Measurements from ENCODE around the gene MRPL10.

The MRPL10 gene

GRCh38 chr17:47839071-47839470 lies 7.7 kb upstream of the MRPL10 start:
- DNase-seq, result no peak

DNA sequence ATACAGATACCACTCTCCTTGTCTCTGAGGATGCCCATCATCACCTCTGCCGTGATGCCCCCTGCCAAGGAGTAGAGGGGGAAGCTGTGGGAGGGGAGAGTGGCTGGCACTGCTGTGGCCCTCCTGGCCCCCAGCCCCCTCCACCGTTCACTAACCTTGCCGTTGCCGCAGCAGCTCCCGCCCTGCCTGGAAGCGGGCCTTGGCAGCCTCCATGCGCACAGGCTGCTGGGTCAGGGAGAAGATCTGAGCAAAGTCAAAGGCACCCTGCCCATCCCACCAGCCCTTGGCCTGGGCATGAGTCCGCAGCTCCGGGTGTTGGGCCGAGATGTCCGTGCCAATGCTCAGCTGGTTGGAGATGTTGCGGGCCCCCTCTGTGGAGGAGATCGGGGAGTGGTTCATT lies 7.3 kb upstream of the MRPL10 start:
- DNase-seq, result no peak

- no peak for DNase-seq
Observed at GRCh38 chr17:47837401-47838039, 6.2 kb upstream of the MRPL10 start.

DNA sequence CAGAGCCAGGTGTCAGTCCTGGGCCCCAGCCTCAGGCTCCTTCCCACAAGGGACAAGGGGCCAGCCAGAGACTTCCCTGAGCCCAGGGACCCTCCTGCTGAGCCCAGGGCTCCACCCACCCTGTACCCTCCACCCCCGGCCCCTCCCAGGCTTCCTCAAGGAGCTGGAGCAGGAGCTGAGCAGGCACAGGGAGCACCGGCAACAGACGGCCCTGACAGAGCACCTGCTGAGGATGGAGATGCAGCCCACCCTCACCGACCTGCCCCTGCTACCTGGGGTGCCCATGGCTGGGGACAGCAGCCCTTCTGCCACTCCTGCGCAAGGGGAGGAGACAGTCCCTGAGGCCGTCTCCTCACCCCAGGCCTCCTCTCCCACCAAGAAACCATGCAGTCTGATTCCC lies 5.3 kb upstream of the MRPL10 start:
- DNase-seq, result no peak

DNA sequence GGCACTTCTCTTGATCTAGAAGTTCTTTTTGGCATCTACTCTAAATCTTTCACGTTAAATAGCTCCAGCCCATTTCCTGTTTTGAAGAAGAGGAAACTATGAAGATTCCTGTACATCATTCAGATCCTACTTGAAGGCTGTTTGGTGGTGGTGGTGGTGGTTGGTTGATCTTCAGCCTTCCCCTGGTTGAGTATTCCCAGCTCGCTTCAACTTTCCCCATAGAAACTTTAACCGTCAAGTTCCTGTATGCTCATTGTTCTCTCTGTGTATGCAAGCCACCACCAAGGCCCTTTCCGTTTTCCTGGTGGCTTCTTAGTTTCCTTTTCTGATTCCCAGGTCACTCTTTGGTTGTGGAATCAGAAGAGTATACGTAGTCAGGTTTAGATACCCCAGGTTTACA lies 3.4 kb upstream of the MRPL10 start:
- no peak for DNase-seq

- DNase-seq, result no peak
Observed at GRCh38 chr17:47831934-47832327, 590 bp upstream of the MRPL10 start.

DNA sequence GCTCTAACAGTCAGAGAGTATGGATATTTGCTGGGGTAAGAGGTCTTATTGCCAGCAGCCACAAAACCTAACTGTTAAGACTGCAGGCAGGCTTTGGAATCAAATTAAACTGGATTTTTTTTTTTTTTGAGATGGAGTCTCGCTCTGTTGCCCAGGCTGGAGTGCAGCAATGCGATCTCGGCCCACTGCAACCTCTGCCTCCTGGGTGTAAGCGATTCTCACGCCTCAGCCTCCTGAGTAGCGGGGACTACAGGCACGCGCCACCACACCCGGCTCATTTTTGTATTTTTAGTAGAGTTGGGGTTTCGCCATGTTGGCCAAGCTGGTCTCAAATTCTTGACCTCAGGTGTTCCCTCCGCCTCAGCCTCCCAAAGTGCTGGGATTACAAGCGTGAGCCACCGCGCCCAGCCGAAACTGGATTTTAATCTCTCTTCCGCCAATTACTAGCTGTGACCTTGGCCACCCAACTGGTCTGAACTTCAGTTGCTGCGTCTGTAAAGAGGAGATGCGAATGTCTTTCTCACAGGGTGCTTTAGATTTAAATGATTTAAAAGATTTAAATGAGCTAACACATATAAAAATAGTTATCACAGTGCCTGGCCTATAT lies 842 bp downstream of the MRPL10 start:
- DNase-seq, result no peak

- no peak for DNase-seq
Observed at GRCh38 chr17:47829870-47830269, 1.5 kb downstream of the MRPL10 start.

GRCh38 chr17:47823519-47823918 lies 7.8 kb downstream of the MRPL10 start:
- DNase-seq, result no peak

DNA sequence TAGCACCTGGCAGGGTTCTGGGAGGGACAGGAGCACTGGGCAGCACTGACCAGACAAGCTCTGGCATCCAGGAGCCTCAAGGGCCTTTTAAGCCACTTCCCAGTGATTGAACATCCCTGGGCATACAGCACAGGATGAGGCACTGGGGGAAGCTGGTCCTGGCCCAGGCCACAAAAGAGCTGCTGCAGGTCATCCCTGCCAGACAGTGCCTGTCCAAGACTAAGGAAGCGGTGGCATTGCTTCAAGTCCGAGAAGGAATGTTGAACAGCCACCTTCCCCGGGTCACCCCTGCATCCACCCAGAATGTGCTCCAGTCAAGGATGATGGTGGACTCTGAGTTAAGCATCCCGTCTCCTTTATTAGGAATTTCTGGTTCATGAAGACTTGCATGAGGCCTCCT lies 8.6 kb downstream of the MRPL10 start:
- DNase-seq, result no peak

GRCh38 chr17:47821424-47822391 lies 9.6 kb downstream of the MRPL10 start, which contains the start of gene OSBPL7:
TSS of gene OSBPL7 (minus strand) at chr17:47821794. CDS start at chr17:47820278, 1,516 bp downstream.
- DNase-seq, result peak; percentile 47

GRCh38 chr17:47821031-47821423 lies 10.3 kb downstream of the MRPL10 start:
- DNase-seq, result no peak

GRCh38 chr17:47820033-47820789 lies 11.1 kb downstream of the MRPL10 start:
- DNase-seq, result no peak

GRCh38 chr17:47819475-47819874 lies 11.9 kb downstream of the MRPL10 start:
- no peak for DNase-seq

DNA sequence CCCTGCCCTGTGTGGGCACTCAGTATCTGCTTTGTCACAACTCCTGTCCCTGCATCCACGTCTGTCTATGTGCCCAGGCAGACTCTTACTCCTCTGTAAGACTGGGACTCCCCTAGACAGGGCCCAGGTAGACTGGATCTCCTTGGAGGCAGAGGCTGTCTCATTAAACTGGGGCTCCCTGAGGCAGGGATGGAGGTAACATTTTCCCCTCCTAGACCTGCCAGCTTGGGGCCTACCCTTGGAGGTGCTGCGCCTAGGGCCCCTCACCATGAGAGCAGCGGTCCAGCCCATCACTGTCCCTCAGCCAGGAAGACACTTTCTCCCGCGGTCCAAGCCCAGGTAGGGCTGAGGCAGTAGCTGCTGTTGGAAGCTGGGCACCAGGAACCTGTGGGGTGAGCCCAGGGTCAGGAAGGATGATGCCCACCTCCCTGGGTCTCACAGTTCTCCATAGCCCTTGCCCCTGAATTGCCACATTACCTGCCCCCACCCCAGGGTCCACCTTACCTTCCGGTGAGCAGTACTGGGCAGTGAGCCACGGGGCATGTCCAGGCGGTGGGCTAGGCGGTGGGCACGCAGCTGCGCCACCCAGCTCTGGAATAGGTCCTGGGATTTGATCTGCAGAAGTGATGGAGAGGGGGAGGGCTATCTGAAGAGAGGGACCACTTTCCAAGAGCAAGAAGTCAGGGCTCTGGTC lies 13.2 kb downstream of the MRPL10 start:
- no peak for DNase-seq

DNA sequence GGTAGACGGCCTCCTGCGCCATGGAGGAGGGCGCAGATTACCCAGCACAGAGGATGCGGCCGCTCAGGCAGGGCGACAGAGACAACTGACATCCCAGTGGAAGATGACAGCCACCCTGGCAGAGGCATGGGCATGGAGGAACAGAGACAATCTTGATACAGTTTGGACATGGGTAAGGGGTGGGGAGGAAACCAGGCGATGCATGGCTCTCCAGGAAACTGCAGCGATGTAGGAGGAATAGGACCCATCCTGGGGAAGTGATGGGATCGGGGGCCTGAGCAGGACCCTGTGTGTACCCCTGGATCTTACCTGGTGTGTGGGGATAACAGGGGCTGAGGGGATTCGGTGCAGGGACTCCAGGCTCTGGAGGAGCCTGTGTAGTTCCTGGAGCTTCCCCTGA lies 14.4 kb downstream of the MRPL10 start:
- no peak for DNase-seq

- no peak for DNase-seq
Observed at GRCh38 chr17:47816111-47816735, 15.1 kb downstream of the MRPL10 start.

DNA sequence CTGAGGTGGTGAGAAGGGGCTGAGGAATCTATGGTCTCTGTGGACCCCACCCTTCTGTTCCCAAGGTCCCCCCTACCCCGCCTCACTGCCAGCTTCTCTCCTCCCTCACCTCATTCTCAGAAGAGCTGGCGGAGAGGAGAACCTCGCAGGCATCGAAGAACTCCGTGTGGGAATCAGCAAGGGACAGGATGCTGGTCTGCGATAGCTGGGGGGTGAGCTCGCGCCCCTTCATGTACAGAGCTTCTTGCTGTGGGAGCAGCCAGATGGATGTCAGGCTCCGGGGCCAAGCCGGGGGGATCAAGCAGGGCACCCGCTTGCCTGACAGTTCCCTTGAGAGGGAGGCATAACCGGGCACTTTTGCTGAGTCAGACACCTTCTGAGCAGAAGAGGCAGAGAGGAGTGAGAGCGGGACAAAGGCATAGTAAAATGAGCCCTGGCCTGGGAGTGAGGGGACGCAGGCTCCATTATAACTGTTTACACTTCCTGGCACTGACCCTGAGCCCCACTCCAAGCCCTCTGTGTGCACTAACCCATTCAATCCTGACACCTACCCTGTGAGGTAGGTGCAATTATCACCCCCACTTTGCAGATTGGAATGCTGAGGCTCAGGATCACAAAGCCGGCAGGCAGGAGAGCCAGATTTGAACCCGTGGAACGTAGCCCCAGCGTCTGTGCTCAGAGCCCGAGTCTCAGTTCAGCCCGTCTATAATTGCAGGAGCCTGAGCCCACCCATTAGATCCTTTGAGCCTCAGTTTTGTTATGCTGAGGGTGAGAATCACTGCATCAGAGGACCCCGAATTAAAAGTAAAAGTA lies 16.0 kb downstream of the MRPL10 start:
- DNase-seq, result no peak

DNA sequence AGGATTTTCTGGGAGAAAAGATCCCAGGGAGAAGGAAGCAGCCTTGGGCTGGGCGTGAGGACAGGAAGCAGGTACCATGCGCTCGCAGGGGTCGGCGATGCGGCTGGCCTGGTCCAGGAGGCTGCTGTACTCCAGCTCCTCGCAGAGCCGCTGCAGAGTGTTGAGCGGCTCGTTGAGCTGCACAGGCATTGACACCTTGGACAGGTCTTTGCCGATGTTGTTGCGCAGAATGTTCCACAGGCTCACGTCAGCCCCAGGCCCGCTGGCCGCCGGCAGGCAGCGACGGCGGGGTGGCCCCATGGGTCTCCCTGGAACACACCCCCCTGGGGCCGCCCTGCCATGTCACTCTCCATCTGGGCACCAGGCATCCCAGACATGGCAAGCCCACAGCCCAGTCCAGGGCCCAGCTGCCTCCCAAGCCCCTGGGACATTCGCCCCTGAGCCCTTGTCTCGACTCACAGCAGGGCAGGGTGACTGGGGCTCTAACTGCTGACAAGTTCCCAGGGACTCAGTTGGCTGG lies 17.8 kb downstream of the MRPL10 start:
- DNase-seq, result no peak

DNA sequence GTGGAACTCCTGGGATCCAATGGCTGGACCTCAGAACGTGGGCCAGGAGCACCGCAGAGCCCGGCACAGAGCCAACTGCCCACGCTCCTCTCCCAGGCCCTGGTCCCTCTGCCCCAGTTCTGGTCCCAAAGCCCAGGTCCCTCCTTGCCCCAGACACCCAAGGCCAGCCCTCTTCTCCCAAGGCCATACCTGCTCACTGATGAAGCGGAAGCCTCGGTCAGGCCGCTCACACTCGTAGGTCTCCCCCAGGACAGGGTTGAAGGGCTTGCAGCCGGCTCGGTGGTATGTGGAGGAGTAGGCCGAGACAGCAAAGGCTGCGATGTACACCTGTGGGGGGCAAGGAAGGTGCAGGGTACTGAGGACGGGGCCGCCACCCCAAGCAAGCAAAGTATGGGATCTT lies 18.3 kb downstream of the MRPL10 start:
- DNase-seq, result no peak
